Suprapubic skin (tissue), 4 donors: Measurements from ENCODE around the gene CMPK2. TPM values are rescaled to one million over a fixed set of nuclear protein-coding genes. Genes with fewer than 3 reads are reported as not detected.
A peak's percentile ranks its signal among the peaks of the same experiment; 100 is the strongest.

Source experiments
- DNase-seq, 2 donors: peaks; one replicate each; pipeline ENCODE4 v3.0.0-alpha.2; 2019; ENCODE audit warnings: low spot score in 2 of 2
- H3K27ac ChIP-seq: fragments of 200-600 bp; sonication (generic); one replicate; pipeline ENCODE4 v1.5.1; 2019
- H3K27me3 ChIP-seq: fragments of 200-600 bp; sonication (generic); one replicate; pipeline ENCODE4 v1.5.1; 2019
- H3K36me3 ChIP-seq: fragments of 200-600 bp; sonication (generic); one replicate; pipeline ENCODE4 v1.5.1; 2019
- H3K4me1 ChIP-seq: fragments of 200-600 bp; sonication (generic); one replicate; pipeline ENCODE4 v1.5.1; 2019
- H3K4me3 ChIP-seq: fragments of 200-600 bp; sonication (generic); one replicate; pipeline ENCODE4 v1.5.1; 2019; ENCODE audit warnings: mild to moderate bottlenecking
- H3K9me3 ChIP-seq: fragments of 200-600 bp; sonication (generic); one replicate; pipeline ENCODE4 v1.5.1; 2019
- EP300 ChIP-seq: sonication (generic); formaldehyde crosslinking; IDR thresholded peaks from one replicate; pipeline ENCODE4 v1.6.1; 2017; ENCODE audit warnings: antibody characterized with exemption
- POLR2A ChIP-seq, 2 donors: fragments of 450-650 bp; IDR thresholded peaks; one replicate each; pipeline ENCODE4 v1.6.1; 2017; ENCODE audit warnings: antibody characterized with exemption in 2 of 2, mild to moderate bottlenecking in 2 of 2, moderate library complexity in 2 of 2
- POLR2AphosphoS5 ChIP-seq, 3 donors: sonication (generic); formaldehyde crosslinking; IDR thresholded peaks; one replicate each; pipeline ENCODE4 v1.6.1; 2017; ENCODE audit warnings: antibody characterized with exemption in 3 of 3
- WGBS: methylation state at CpG from one replicate; pipeline ENCODE4 v1.1.5; 2018; 5-methylcytosine and 5-hydroxymethylcytosine counted together
- total RNA-seq, 4 donors: library from RNA; depleted of rRNA; stranded (reverse); fragments of >200 nt; gene quantifications; one replicate each; pipeline ENCODE4 v1.1.0, GENCODE V29; 2016
- TF ChIP-seq, protein P1 (sequence below), 2 donors: fragments of 200-600 bp in 1 of 2; fragments of 450-650 bp in 1 of 2; sonication (generic) in 1 of 2; IDR thresholded peaks; one replicate each; pipeline ENCODE4 v1.5.1; 2016 to 2019; ENCODE audit warnings: antibody characterized with exemption in 2 of 2, mild to moderate bottlenecking in 1 of 2, moderate library complexity in 1 of 2

The CMPK2 gene
- total RNA-seq, 4 donors from 2014 or later: 0.83 to 3.1 (median 1.3) TPM

GRCh38 chr2:6896930-6897759 lies 31.4 kb upstream of the CMPK2 start:
- WGBS: 76% methylated on average over 5 of the region's 5 CpGs

DNA sequence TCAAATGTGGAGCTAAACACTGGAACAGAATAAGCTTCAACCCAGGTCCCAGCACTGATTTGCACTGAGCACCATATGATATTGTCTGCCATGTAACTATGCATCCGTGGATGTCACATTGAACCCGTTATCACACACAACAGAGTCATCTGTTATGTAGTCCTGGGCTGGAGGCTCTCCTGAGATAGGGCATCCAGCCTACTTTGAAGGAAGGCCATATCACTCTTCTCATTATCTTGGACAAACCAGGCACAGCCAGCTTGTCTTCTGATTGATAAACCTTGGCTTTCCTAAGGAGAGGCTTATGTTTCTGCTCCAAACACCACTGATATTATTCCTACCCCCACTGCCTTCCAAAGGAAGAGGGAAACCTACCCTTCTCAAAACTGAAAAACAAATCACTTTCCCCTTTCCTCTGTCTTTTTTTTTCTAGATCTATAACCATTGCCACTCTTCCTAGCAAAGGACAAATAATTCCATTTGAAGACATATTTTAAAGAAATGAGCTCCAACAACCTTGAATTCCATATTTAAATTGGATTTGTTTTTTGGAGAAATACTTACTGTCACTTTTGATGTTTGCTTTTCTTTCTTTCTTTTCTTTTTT lies 28.3 kb upstream of the CMPK2 start:
- TF ChIP-seq, protein P1, sequence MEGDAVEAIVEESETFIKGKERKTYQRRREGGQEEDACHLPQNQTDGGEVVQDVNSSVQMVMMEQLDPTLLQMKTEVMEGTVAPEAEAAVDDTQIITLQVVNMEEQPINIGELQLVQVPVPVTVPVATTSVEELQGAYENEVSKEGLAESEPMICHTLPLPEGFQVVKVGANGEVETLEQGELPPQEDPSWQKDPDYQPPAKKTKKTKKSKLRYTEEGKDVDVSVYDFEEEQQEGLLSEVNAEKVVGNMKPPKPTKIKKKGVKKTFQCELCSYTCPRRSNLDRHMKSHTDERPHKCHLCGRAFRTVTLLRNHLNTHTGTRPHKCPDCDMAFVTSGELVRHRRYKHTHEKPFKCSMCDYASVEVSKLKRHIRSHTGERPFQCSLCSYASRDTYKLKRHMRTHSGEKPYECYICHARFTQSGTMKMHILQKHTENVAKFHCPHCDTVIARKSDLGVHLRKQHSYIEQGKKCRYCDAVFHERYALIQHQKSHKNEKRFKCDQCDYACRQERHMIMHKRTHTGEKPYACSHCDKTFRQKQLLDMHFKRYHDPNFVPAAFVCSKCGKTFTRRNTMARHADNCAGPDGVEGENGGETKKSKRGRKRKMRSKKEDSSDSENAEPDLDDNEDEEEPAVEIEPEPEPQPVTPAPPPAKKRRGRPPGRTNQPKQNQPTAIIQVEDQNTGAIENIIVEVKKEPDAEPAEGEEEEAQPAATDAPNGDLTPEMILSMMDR (IDR thresholded peaks at IDR 0.05): no peak
- TF ChIP-seq EP300 (no peak), POLR2AphosphoS5 (IDR thresholded peaks at IDR 0.05) (no peak), POLR2A (IDR thresholded peaks at IDR 0.05) (no peak)
- Histone ChIP-seq H3K9me3 (no peaks in the 10 kb centered on the region), H3K27ac (no peak overlapping the region), H3K36me3 (no peaks in the 10 kb centered on the region), H3K4me1 (no peaks in the 10 kb centered on the region), H3K27me3 (no peaks in the 10 kb centered on the region), H3K4me3 (no peak overlapping the region)
- DNase-seq: no peak
- 93% methylated on average over 2 of the region's 2 CpGs for WGBS

More at GRCh38 chr2:6896930-6897759, 31.4 kb upstream of the CMPK2 start:
- Histone ChIP-seq H3K9me3 (no peaks in the 10 kb centered on the region), H3K4me1 (no peaks in the 10 kb centered on the region), H3K36me3 (no peaks in the 10 kb centered on the region), H3K27me3 (no peaks in the 10 kb centered on the region), H3K27ac (no peak overlapping the region), H3K4me3 (no peak overlapping the region)
- TF ChIP-seq, protein P1 (IDR thresholded peaks at IDR 0.05): peak; percentile 54 to 66
- TF ChIP-seq EP300: no peak
- no peak for TF ChIP-seq POLR2A (IDR thresholded peaks at IDR 0.05)
- no peak for TF ChIP-seq POLR2AphosphoS5 (IDR thresholded peaks at IDR 0.05)
- DNase-seq: no peak

DNA sequence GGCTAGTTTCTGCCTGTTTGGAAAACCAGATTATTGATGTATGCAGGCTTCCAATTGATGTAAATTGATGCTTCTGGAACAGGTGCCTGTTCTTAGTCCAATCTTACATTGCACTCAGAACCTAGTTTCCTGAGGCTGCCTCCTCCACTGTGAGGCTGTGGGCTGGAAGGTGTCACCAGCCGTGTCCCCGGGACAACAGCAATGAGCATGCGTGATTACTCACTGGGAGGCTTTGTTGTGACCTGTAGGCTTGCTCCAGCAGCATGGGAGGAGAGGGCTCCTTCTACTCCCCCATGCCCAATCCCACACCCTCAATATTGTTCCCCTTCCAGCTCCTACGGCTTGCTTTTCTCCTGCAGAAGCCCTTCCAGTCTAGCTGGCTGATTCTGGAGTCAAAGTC lies 23.0 kb upstream of the CMPK2 start:
- H3K27me3 ChIP-seq: no peaks in the 10 kb centered on the region
- H3K36me3 ChIP-seq: no peaks in the 10 kb centered on the region

DNA sequence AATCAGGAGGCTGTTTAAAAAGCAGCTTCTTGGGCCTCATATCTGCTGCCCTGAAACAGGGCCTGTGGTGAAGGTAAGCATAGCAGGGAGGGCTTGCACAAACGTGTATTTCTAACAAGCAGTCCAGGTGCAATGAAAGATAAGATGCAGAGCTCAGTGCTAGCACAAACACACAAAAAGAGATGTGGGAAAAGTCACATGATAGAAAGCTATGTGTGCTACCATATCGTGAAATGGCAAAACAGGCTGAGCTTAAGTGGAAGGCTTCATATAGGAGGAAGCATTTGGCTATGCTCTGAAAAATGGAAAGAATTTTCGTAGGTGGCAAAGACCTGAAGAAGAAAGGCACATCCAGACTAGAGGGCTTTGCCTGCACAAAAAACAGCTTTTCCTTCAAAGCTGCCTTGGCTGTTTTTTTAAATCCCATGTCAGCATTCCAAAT lies 22.1 kb upstream of the CMPK2 start:
- no peaks in the 10 kb centered on the region for H3K36me3 ChIP-seq
- WGBS: 81% methylated on average over 3 of the region's 3 CpGs
- DNase-seq: no peak
- H3K27ac ChIP-seq: no peak overlapping the region
- TF ChIP-seq POLR2A (IDR thresholded peaks at IDR 0.05) (no peak), EP300 (no peak), POLR2AphosphoS5 (IDR thresholded peaks at IDR 0.05) (no peak)
- TF ChIP-seq, protein P1 (IDR thresholded peaks at IDR 0.05): no peak
- H3K9me3 ChIP-seq: no peaks in the 10 kb centered on the region
- peaks cover 10% of the 10 kb centered on the region for H3K4me1 ChIP-seq
- no peaks in the 10 kb centered on the region for H3K27me3 ChIP-seq
- no peak overlapping the region for H3K4me3 ChIP-seq

More for the DNA sequence above, 23.0 kb upstream of the CMPK2 start:
- no peaks in the 10 kb centered on the region for H3K9me3 ChIP-seq
- TF ChIP-seq POLR2AphosphoS5 (IDR thresholded peaks at IDR 0.05) (no peak), POLR2A (IDR thresholded peaks at IDR 0.05) (no peak), EP300 (no peak)
- TF ChIP-seq, protein P1 (IDR thresholded peaks at IDR 0.05): no peak
- H3K27ac ChIP-seq: no peak overlapping the region
- DNase-seq: no peak
- 79% methylated on average over 4 of the region's 4 CpGs for WGBS
- H3K4me1 ChIP-seq: peaks cover 4% of the 10 kb centered on the region
- no peak overlapping the region for H3K4me3 ChIP-seq

- no peak for DNase-seq
- WGBS: 93% methylated on average over 3 of the region's 3 CpGs
- no peak for TF ChIP-seq POLR2A (IDR thresholded peaks at IDR 0.05)
- TF ChIP-seq POLR2AphosphoS5 (IDR thresholded peaks at IDR 0.05): no peak
- no peak for TF ChIP-seq EP300
- TF ChIP-seq, protein P1 (IDR thresholded peaks at IDR 0.05): no peak
- H3K9me3 ChIP-seq: no peaks in the 10 kb centered on the region
- H3K36me3 ChIP-seq: no peaks in the 10 kb centered on the region
- H3K4me3 ChIP-seq: no peak overlapping the region
- H3K4me1 ChIP-seq: peaks cover 10% of the 10 kb centered on the region
- no peaks in the 10 kb centered on the region for H3K27me3 ChIP-seq
- no peak overlapping the region for H3K27ac ChIP-seq
These were observed 20.3 kb upstream of the CMPK2 start for GRCh38 chr2:6885968-6886367.
